DMS153 (cell line): ENCODE measurements around the gene NAT16.
"Not testable (repeated sequence)": the region's sequence is repeated elsewhere in the genome, so short reads cannot be mapped to it uniquely, and the experiment has no call there.

Experiments
- DNase-seq: peaks from one replicate; lab custom pipeline; 2025; lab: John Stamatoyannopoulos, UW

NAT16 gene

GRCh38 chr7:101156866-101157589, 23.1 kb downstream of the NAT16 start:
- no peak for DNase-seq

GRCh38 chr7:101156277-101156676, 23.8 kb downstream of the NAT16 start:
- no peak for DNase-seq

GRCh38 chr7:101155303-101155702, 24.8 kb downstream of the NAT16 start:
- DNase-seq: no peak

- no peak for DNase-seq
Observed at GRCh38 chr7:101154693-101155102, 25.4 kb downstream of the NAT16 start.

- peak; percentile 97 for DNase-seq
Observed at GRCh38 chr7:101153969-101154692, 26.0 kb downstream of the NAT16 start, which contains the start of gene AP1S1. TSS of gene AP1S1 (plus strand) at chr7:101154476. CDS start at chr7:101154515, 39 bp downstream.

GRCh38 chr7:101151908-101152651, 28.0 kb downstream of the NAT16 start:
- DNase-seq: no peak

GRCh38 chr7:101140746-101141382, 39.2 kb downstream of the NAT16 start:
- DNase-seq: no peak

- DNase-seq: no peak
Observed at GRCh38 chr7:101140339-101140699, 39.8 kb downstream of the NAT16 start.

GRCh38 chr7:101138213-101138870, 41.8 kb downstream of the NAT16 start:
- DNase-seq: peak; percentile 89

- DNase-seq: no peak
Observed at GRCh38 chr7:101137651-101138212, 42.4 kb downstream of the NAT16 start.

GRCh38 chr7:101134399-101134980, 45.6 kb downstream of the NAT16 start:
- DNase-seq: no peak

GRCh38 chr7:101133621-101134398, 46.3 kb downstream of the NAT16 start:
- DNase-seq: no peak

- DNase-seq: not testable (repeated sequence)
Observed at GRCh38 chr7:101132626-101133600, 47.2 kb downstream of the NAT16 start.

GRCh38 chr7:101129603-101130117, 50.4 kb downstream of the NAT16 start:
- DNase-seq: no peak

GRCh38 chr7:101128040-101128834, 51.9 kb downstream of the NAT16 start:
- no peak for DNase-seq

- DNase-seq: no peak
Observed at GRCh38 chr7:101127460-101128039, 52.5 kb downstream of the NAT16 start.

- DNase-seq: peak; percentile 70
Observed at GRCh38 chr7:101126651-101127459, 53.2 kb downstream of the NAT16 start, which contains the start of gene SERPINE1. TSS of gene SERPINE1 (plus strand) at chr7:101127104. CDS start at chr7:101128394, 1,290 bp downstream.
